ENCODE data around the gene ASS1. TPM values are rescaled to one million over a fixed set of nuclear protein-coding genes. Genes with fewer than 3 reads are reported as not detected.

The ASS1 gene
- total RNA-seq, 1 experiment from 2014 or later: 299 TPM

- H3K4me3 Mint-ChIP-seq (ENCODE audit: unreplicated experiment): no peak overlapping the region
- BruUV-seq (replicated peaks): no TSS peak
Observed at GRCh38 chr9:130523921-130524320, 79.2 kb downstream of the ASS1 start.

GRCh38 chr9:130526193-130526853 is 81.6 kb downstream of the ASS1 start:
- Mint-ChIP-seq H3K9me3 (ENCODE audit: unreplicated experiment) (no peaks in the 10 kb centered on the region), H3K4me3 (ENCODE audit: unreplicated experiment) (no peak overlapping the region), H3K4me1 (ENCODE audit: insufficient read depth, unreplicated experiment) (peaks cover 7% of the 10 kb centered on the region), H3K27me3 (ENCODE audit: insufficient read depth, unreplicated experiment) (peaks cover 12% of the 10 kb centered on the region), H3K36me3 (ENCODE audit: insufficient read depth, unreplicated experiment) (no peaks in the 10 kb centered on the region), H3K27ac (ENCODE audit: low read depth, unreplicated experiment) (no peak overlapping the region)
- ChIA-PET CTCF (no interaction called here), POLR2A (interaction anchor here (0.6 to 0.7 kb wide), 2 partner anchors 53 to 163 kb away, joined by 3 read pairs; partner anchors contain the start of gene FUBP3)
- intact Hi-C loops (cut with micrococcal nuclease): no loop called here
- TF ChIP-seq CTCF (IDR thresholded peaks at IDR 0.05; ENCODE audit: unreplicated experiment): no peak
- no peak for DNase-seq (ENCODE audit: unreplicated experiment)
- BruUV-seq (replicated peaks): no TSS peak

More at GRCh38 chr9:130523921-130524320, 79.2 kb downstream of the ASS1 start:
- no peak for DNase-seq (ENCODE audit: unreplicated experiment)
- intact Hi-C loops (cut with micrococcal nuclease): no loop called here
- H3K9me3 Mint-ChIP-seq (ENCODE audit: unreplicated experiment): no peaks in the 10 kb centered on the region
- no peak for TF ChIP-seq CTCF (IDR thresholded peaks at IDR 0.05; ENCODE audit: unreplicated experiment)
- peaks cover 12% of the 10 kb centered on the region for H3K27me3 Mint-ChIP-seq (ENCODE audit: insufficient read depth, unreplicated experiment)
- no peaks in the 10 kb centered on the region for H3K36me3 Mint-ChIP-seq (ENCODE audit: insufficient read depth, unreplicated experiment)
- no peaks in the 10 kb centered on the region for H3K4me1 Mint-ChIP-seq (ENCODE audit: insufficient read depth, unreplicated experiment)
- ChIA-PET POLR2A (no interaction called here), CTCF (no interaction called here)
- no peak overlapping the region for H3K27ac Mint-ChIP-seq (ENCODE audit: low read depth, unreplicated experiment)

GRCh38 chr9:130526854-130527650 is 82.3 kb downstream of the ASS1 start:
- Mint-ChIP-seq H3K27me3 (ENCODE audit: insufficient read depth, unreplicated experiment) (peaks cover 12% of the 10 kb centered on the region), H3K4me1 (ENCODE audit: insufficient read depth, unreplicated experiment) (peaks cover 7% of the 10 kb centered on the region), H3K36me3 (ENCODE audit: insufficient read depth, unreplicated experiment) (no peaks in the 10 kb centered on the region), H3K27ac (ENCODE audit: low read depth, unreplicated experiment) (no peak overlapping the region), H3K4me3 (ENCODE audit: unreplicated experiment) (no peak overlapping the region), H3K9me3 (ENCODE audit: unreplicated experiment) (no peaks in the 10 kb centered on the region)
- ChIA-PET POLR2A (interaction anchor here (0.6 to 0.7 kb wide), 2 partner anchors 52 to 163 kb away, joined by 3 read pairs; partner anchors contain the start of gene FUBP3), CTCF (no interaction called here)
- TF ChIP-seq CTCF (IDR thresholded peaks at IDR 0.05; ENCODE audit: unreplicated experiment): no peak
- DNase-seq (ENCODE audit: unreplicated experiment): no peak
- intact Hi-C loops (cut with micrococcal nuclease): no loop called here
- BruUV-seq (replicated peaks): no TSS peak

- H3K4me1 Mint-ChIP-seq (ENCODE audit: insufficient read depth, unreplicated experiment): peaks cover 13% of the 10 kb centered on the region
- no peak overlapping the region for H3K4me3 Mint-ChIP-seq (ENCODE audit: unreplicated experiment)
- CTCF ChIA-PET: no interaction called here
- H3K36me3 Mint-ChIP-seq (ENCODE audit: insufficient read depth, unreplicated experiment): no peaks in the 10 kb centered on the region
- TF ChIP-seq CTCF (IDR thresholded peaks at IDR 0.05; ENCODE audit: unreplicated experiment): no peak
- POLR2A ChIA-PET: no interaction called here
- H3K9me3 Mint-ChIP-seq (ENCODE audit: unreplicated experiment): no peaks in the 10 kb centered on the region
- BruUV-seq (replicated peaks): no TSS peak
- intact Hi-C loops (cut with micrococcal nuclease): no loop called here
- H3K27ac Mint-ChIP-seq (ENCODE audit: low read depth, unreplicated experiment): no peak overlapping the region
- H3K27me3 Mint-ChIP-seq (ENCODE audit: insufficient read depth, unreplicated experiment): peaks cover 12% of the 10 kb centered on the region
- no peak for DNase-seq (ENCODE audit: unreplicated experiment)
Observed at GRCh38 chr9:130527651-130528310, 83.0 kb downstream of the ASS1 start.

Data from MCF 10A (cell line).